ENCODE results near the gene PCDHB13. TPM values are rescaled to one million over a fixed set of nuclear protein-coding genes. Genes with fewer than 3 reads are reported as not detected.
"Not testable (repeated sequence)": the region's sequence is repeated elsewhere in the genome, so short reads cannot be mapped to it uniquely, and the experiment has no call there.

Gene PCDHB13
- total and polyA plus RNA-seq, 5 donors from 2014 or later, result 0.05 TPM; not detected in 4

DNA sequence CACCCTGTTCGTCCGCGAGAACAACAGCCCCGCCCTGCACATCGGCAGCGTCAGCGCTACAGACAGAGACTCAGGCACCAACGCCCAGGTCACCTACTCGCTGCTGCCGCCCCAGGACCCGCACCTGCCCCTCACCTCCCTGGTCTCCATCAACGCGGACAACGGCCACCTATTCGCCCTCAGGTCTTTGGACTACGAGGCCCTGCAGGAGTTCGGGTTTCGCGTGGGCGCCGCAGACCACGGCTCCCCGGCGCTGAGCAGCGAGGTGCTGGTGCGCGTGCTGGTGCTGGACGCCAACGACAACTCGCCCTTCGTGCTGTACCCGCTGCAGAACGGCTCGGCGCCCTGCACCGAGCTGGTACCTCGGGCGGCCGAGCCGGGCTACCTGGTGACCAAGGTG lies 22.2 kb downstream of the PCDHB13 start:
- not testable (repeated sequence) for H3K4me3 ChIP-seq (ENCODE audit: low read depth, low read length); H3K27ac Mint-ChIP-seq; H3K27me3 Mint-ChIP-seq; H3K4me1 Mint-ChIP-seq; H3K27ac ChIP-seq (ENCODE audit: insufficient read depth, low read length, poor library complexity, severe bottlenecking); ATAC-seq (ENCODE audit: low read depth in 2 of 2); H3K4me3 Mint-ChIP-seq; H3K4me1 ChIP-seq (ENCODE audit: control insufficient read depth, insufficient read depth, low read length, poor library complexity, severe bottlenecking); H3K36me3 ChIP-seq (ENCODE audit: control insufficient read depth, insufficient read depth, low read length); DNase-seq; H3K36me3 Mint-ChIP-seq
- H3K9me3 Mint-ChIP-seq, result peaks cover 2 to 58% (median 12%) of the 10 kb centered on the region in 7 donors
- Histone ChIP-seq H3K27me3 (ENCODE audit: control insufficient read depth, insufficient read depth, low read length) (peaks cover 12% of the 10 kb centered on the region), H3K9me3 (ENCODE audit: control insufficient read depth in 2 of 2, low read length in 2 of 2) (peaks cover 25 to 51% of the 10 kb centered on the region in 2 experiments)

DNA sequence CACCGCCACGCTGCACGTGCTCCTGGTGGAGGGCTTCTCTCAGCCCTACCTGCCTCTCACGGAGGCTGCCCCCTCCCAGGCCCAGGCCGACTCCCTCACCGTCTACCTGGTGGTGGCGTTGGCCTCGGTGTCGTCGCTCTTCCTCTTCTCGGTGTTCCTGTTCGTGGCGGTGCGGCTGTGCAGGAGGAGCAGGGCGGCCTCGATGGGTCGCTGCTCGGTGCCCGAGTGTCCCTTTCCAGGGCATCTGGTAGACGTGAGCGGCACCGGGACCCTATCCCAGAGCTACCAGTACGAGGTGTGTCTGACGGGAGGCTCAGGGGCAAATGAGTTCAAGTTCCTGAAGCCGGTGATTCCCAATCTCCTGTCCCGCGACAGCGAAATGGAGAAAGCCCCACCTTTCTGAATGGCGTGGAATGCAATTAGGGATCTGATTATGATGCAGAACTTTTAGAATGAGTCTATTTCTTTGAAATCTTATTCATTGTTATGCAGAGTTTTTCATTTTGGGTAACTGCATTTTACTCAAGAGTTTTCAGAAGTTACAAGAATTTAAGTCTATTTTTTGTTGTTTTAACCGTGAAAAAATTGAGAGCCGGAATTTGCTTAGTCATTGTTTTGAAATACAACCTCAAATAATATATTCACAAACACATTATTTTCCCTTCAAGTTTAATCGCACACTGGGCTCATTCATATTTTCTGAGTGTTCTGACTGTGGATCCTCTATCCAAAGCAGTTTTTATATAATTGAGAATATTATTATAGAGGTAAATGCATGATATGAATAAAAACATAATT lies 23.0 kb downstream of the PCDHB13 start:
- ATAC-seq (ENCODE audit: low read depth in 2 of 2) (no peak), DNase-seq (no peak)
- Mint-ChIP-seq H3K27ac (no peak overlapping the region), H3K4me1 (no peaks in the 10 kb centered on the region), H3K9me3 (peaks cover 2 to 55% (median 12%) of the 10 kb centered on the region in 7 donors), H3K36me3 (no peaks in the 10 kb centered on the region), H3K27me3 (peaks cover 6% of the 10 kb centered on the region), H3K4me3 (no peak overlapping the region)
- no peaks in the 10 kb centered on the region for H3K4me1 ChIP-seq (ENCODE audit: control insufficient read depth, insufficient read depth, low read length, poor library complexity, severe bottlenecking)
- peaks cover 26 to 58% of the 10 kb centered on the region in 2 experiments for H3K9me3 ChIP-seq (ENCODE audit: control insufficient read depth in 2 of 2, low read length in 2 of 2)
- H3K4me3 ChIP-seq (ENCODE audit: low read depth, low read length), result no peak overlapping the region
- peaks cover 12% of the 10 kb centered on the region for H3K27me3 ChIP-seq (ENCODE audit: control insufficient read depth, insufficient read depth, low read length)
- H3K36me3 ChIP-seq (ENCODE audit: control insufficient read depth, insufficient read depth, low read length), result no peaks in the 10 kb centered on the region
- H3K27ac ChIP-seq (ENCODE audit: insufficient read depth, low read length, poor library complexity, severe bottlenecking), result no peak overlapping the region

DNA sequence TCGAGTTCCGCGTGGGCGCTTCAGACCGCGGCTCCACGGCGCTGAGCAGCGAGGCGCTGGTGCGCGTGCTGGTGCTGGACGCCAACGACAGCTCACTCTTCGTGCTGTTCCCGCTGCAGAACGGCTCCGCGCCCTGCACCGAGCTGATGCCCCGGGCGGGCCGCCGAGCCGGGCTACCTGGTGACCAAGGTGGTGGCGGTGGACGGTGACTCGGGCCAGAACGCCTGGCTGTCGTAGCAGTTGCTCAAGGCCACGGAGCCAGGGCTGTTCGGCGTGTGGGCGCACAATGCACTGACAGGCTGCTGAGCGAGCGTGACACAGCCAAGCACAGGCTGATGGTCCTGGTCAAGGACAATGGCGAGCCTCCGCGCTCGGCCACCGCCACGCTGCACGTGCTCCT lies 27.8 kb downstream of the PCDHB13 start:
- Histone ChIP-seq H3K27ac (ENCODE audit: insufficient read depth, low read length, poor library complexity, severe bottlenecking) (no peak overlapping the region), H3K9me3 (ENCODE audit: control insufficient read depth in 2 of 2, low read length in 2 of 2) (peaks cover 50 to 89% of the 10 kb centered on the region in 2 experiments), H3K36me3 (ENCODE audit: control insufficient read depth, insufficient read depth, low read length) (no peaks in the 10 kb centered on the region), H3K4me1 (ENCODE audit: control insufficient read depth, insufficient read depth, low read length, poor library complexity, severe bottlenecking) (no peaks in the 10 kb centered on the region), H3K27me3 (ENCODE audit: control insufficient read depth, insufficient read depth, low read length) (peaks cover 8% of the 10 kb centered on the region), H3K4me3 (ENCODE audit: low read depth, low read length) (no peak overlapping the region)
- H3K9me3 Mint-ChIP-seq, result peaks cover 2 to 68% (median 22%) of the 10 kb centered on the region in 7 donors
- H3K27ac Mint-ChIP-seq, result no peak overlapping the region
- H3K27me3 Mint-ChIP-seq, result peaks cover 9% of the 10 kb centered on the region
- H3K36me3 Mint-ChIP-seq, result no peaks in the 10 kb centered on the region
- no peak overlapping the region for H3K4me3 Mint-ChIP-seq
- DNase-seq (no peak), ATAC-seq (ENCODE audit: low read depth in 2 of 2) (no peak)
- peaks cover 0 to 2% (median 0%) of the 10 kb centered on the region in 4 donors for H3K4me1 Mint-ChIP-seq

DNA sequence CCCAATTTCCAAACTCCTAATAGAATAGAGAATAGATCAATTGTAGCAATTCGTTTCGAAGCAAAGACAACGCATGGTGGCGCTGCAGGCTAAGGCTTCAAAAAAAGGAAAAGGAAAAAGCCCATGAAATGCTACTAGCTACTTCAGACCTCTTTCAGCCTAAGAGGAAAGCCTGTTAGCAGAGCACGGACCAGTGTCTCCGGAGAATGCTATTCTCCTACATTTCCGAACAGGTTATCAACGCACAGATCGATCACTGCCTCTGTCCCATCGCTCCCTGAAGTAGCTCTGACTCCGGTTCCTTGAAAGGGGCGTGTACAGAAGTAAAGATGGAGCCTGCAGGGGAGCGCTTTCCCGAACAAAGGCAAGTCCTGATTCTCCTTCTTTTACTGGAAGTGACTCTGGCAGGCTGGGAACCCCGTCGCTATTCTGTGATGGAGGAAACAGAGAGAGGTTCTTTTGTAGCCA lies 31.6 kb downstream of the PCDHB13 start, which contains the start of gene PCDHB15:
PCDHB15 (plus strand) TSS at position 146 of the 468 bp plus-strand sequence; CDS start at position 330, 184 bp downstream.
- Mint-ChIP-seq H3K4me1 (peaks cover 0 to 2% (median 0%) of the 10 kb centered on the region in 4 donors), H3K36me3 (peaks cover 6% of the 10 kb centered on the region), H3K27me3 (peaks cover 12% of the 10 kb centered on the region), H3K27ac (no peak within 1 kb of the TSS), H3K4me3 (peak within 1 kb of the TSS in 2 of 4 donors; percentile 19 to 55), H3K9me3 (peaks cover 2 to 71% (median 26%) of the 10 kb centered on the region in 7 donors)
- DNase-seq (peak in 1 of 3 donors; percentile 3), ATAC-seq (ENCODE audit: low read depth in 2 of 2) (no peak)
- peak within 1 kb of the TSS; percentile 48 for H3K4me3 ChIP-seq (ENCODE audit: low read depth, low read length)
- H3K36me3 ChIP-seq (ENCODE audit: control insufficient read depth, insufficient read depth, low read length), result no peaks in the 10 kb centered on the region
- no peak within 1 kb of the TSS for H3K27ac ChIP-seq (ENCODE audit: insufficient read depth, low read length, poor library complexity, severe bottlenecking)
- H3K4me1 ChIP-seq (ENCODE audit: control insufficient read depth, insufficient read depth, low read length, poor library complexity, severe bottlenecking), result no peaks in the 10 kb centered on the region
- H3K9me3 ChIP-seq (ENCODE audit: control insufficient read depth in 2 of 2, low read length in 2 of 2), result peaks cover 56 to 92% of the 10 kb centered on the region in 2 experiments
- H3K27me3 ChIP-seq (ENCODE audit: control insufficient read depth, insufficient read depth, low read length), result peaks cover 2% of the 10 kb centered on the region

DNA sequence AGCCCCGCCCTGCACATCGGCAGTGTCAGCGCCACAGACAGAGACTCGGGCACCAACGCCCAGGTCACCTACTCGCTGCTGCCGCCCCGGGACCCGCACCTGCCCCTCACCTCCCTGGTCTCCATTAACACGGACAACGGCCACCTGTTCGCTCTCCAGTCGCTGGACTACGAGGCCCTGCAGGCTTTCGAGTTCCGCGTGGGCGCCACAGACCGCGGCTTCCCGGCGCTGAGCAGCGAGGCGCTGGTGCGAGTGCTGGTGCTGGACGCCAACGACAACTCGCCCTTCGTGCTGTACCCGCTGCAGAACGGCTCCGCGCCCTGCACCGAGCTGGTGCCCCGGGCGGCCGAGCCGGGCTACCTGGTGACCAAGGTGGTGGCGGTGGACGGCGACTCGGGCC lies 33.3 kb downstream of the PCDHB13 start:
- H3K4me3 Mint-ChIP-seq; H3K4me1 ChIP-seq (ENCODE audit: control insufficient read depth, insufficient read depth, low read length, poor library complexity, severe bottlenecking); H3K27ac ChIP-seq (ENCODE audit: insufficient read depth, low read length, poor library complexity, severe bottlenecking); H3K27me3 ChIP-seq (ENCODE audit: control insufficient read depth, insufficient read depth, low read length); DNase-seq; ATAC-seq (ENCODE audit: low read depth in 2 of 2); H3K36me3 ChIP-seq (ENCODE audit: control insufficient read depth, insufficient read depth, low read length); H3K4me3 ChIP-seq (ENCODE audit: low read depth, low read length); H3K27ac Mint-ChIP-seq; H3K4me1 Mint-ChIP-seq; H3K36me3 Mint-ChIP-seq: not testable (repeated sequence)
- H3K9me3 ChIP-seq (ENCODE audit: control insufficient read depth in 2 of 2, low read length in 2 of 2), result peaks cover 61 to 87% of the 10 kb centered on the region in 2 experiments
- peaks cover 12% of the 10 kb centered on the region for H3K27me3 Mint-ChIP-seq
- H3K9me3 Mint-ChIP-seq, result peaks cover 2 to 72% (median 20%) of the 10 kb centered on the region in 7 donors

DNA sequence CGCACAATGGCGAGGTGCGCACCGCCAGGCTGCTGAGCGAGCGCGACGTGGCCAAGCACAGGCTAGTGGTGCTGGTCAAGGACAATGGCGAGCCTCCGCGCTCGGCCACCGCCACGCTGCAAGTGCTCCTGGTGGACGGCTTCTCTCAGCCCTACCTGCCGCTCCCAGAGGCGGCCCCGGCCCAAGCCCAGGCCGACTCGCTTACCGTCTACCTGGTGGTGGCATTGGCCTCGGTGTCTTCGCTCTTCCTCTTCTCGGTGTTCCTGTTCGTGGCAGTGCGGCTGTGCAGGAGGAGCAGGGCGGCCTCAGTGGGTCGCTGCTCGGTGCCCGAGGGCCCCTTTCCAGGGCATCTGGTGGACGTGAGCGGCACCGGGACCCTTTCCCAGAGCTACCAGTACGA lies 33.7 kb downstream of the PCDHB13 start:
- not testable (repeated sequence) for H3K27ac ChIP-seq (ENCODE audit: insufficient read depth, low read length, poor library complexity, severe bottlenecking); H3K4me3 Mint-ChIP-seq; H3K4me1 Mint-ChIP-seq; ATAC-seq (ENCODE audit: low read depth in 2 of 2); H3K27ac Mint-ChIP-seq; H3K36me3 ChIP-seq (ENCODE audit: control insufficient read depth, insufficient read depth, low read length); H3K27me3 ChIP-seq (ENCODE audit: control insufficient read depth, insufficient read depth, low read length); H3K4me1 ChIP-seq (ENCODE audit: control insufficient read depth, insufficient read depth, low read length, poor library complexity, severe bottlenecking); H3K4me3 ChIP-seq (ENCODE audit: low read depth, low read length); DNase-seq; H3K36me3 Mint-ChIP-seq
- H3K9me3 Mint-ChIP-seq, result peaks cover 2 to 71% (median 19%) of the 10 kb centered on the region in 7 donors
- H3K9me3 ChIP-seq (ENCODE audit: control insufficient read depth in 2 of 2, low read length in 2 of 2), result peaks cover 65 to 87% of the 10 kb centered on the region in 2 experiments
- peaks cover 12% of the 10 kb centered on the region for H3K27me3 Mint-ChIP-seq

DNA sequence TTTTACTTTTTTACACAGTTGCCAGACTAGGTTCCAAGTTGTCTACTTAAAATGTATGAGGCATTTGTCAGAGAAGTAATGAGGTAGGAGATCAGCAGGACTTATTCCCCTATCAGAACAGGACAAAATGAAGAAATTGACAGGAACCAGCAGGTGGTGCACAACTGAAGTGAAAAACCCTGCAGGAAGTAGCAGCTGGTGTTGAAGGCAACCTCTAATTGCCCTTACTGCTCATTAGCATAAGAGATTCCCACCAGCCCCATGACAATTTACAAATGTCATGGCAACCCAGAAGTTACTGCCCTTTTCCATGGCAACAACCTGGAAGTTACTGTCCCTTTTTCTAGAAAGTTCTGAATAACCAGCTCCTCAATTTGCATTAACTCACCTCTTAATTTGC lies 36.9 kb downstream of the PCDHB13 start:
- DNase-seq (no peak), ATAC-seq (ENCODE audit: low read depth in 2 of 2) (no peak)
- H3K4me3 Mint-ChIP-seq, result no peak overlapping the region
- peaks cover 65 to 82% of the 10 kb centered on the region in 2 experiments for H3K9me3 ChIP-seq (ENCODE audit: control insufficient read depth in 2 of 2, low read length in 2 of 2)
- peaks cover 0 to 4% (median 0%) of the 10 kb centered on the region in 4 donors for H3K4me1 Mint-ChIP-seq
- no peaks in the 10 kb centered on the region for H3K4me1 ChIP-seq (ENCODE audit: control insufficient read depth, insufficient read depth, low read length, poor library complexity, severe bottlenecking)
- no peaks in the 10 kb centered on the region for H3K27me3 ChIP-seq (ENCODE audit: control insufficient read depth, insufficient read depth, low read length)
- H3K27me3 Mint-ChIP-seq, result peaks cover 5% of the 10 kb centered on the region
- H3K27ac ChIP-seq (ENCODE audit: insufficient read depth, low read length, poor library complexity, severe bottlenecking), result no peak overlapping the region
- H3K4me3 ChIP-seq (ENCODE audit: low read depth, low read length), result no peak overlapping the region
- H3K36me3 Mint-ChIP-seq, result peaks cover 6% of the 10 kb centered on the region
- no peaks in the 10 kb centered on the region for H3K36me3 ChIP-seq (ENCODE audit: control insufficient read depth, insufficient read depth, low read length)
- H3K9me3 Mint-ChIP-seq, result peaks cover 0 to 74% (median 20%) of the 10 kb centered on the region in 7 donors
- H3K27ac Mint-ChIP-seq, result no peak overlapping the region
